Spleen (tissue), 11 donors: Measurements from ENCODE around the gene BMF. TPM values are rescaled to one million over a fixed set of nuclear protein-coding genes. Genes with fewer than 3 reads are reported as not detected.

Source experiments
- DNase-seq: peaks from one replicate; pipeline ENCODE4 v3.0.0-alpha.2; 2020
- H3K27ac ChIP-seq, 8 donors: fragments of 200-600 bp; sonication (generic) in 7 of 8; 1 replicate in 4 of 8; 2 replicates in 4 of 8; pipeline versions ENCODE4 v1.5.0 to v1.8.0; 2016 to 2021; ENCODE audit warnings: inconsistent platforms in 4 of 8, mild to moderate bottlenecking in 4 of 8, moderate library complexity in 1 of 8
- H3K27me3 ChIP-seq, 7 donors: fragments of 200-600 bp; sonication (generic) in 6 of 7; replicated peaks in 1 of 7; 1 replicate in 4 of 7; 2 replicates in 3 of 7; pipeline versions ENCODE4 v1.5.0 to v1.8.0; 2016 to 2021; ENCODE audit warnings: inconsistent platforms in 3 of 7, mild to moderate bottlenecking in 1 of 7
- H3K36me3 ChIP-seq, 6 donors: fragments of 200-600 bp; sonication (generic) in 5 of 6; 1 replicate in 4 of 6; 2 replicates in 2 of 6; pipeline versions ENCODE4 v1.5.0 to v1.8.0; 2016 to 2021; ENCODE audit warnings: inconsistent platforms in 2 of 6
- H3K4me1 ChIP-seq, 6 donors: fragments of 200-600 bp; sonication (generic) in 5 of 6; 1 replicate in 3 of 6; 2 replicates in 3 of 6; pipeline versions ENCODE4 v1.5.0 to v1.8.0; 2016 to 2021; ENCODE audit warnings: inconsistent platforms in 3 of 6
- H3K4me3 ChIP-seq, 8 donors: fragments of 200-600 bp; sonication (generic) in 7 of 8; 1 replicate in 4 of 8; 2 replicates in 4 of 8; pipeline versions ENCODE4 v1.5.0 to v1.8.0; 2016 to 2021; ENCODE audit warnings: inconsistent platforms in 4 of 8, mild to moderate bottlenecking in 4 of 8, moderate library complexity in 2 of 8
- H3K9me3 ChIP-seq, 8 donors: fragments of 200-600 bp; sonication (generic) in 7 of 8; 1 replicate in 4 of 8; 2 replicates in 4 of 8; pipeline versions ENCODE4 v1.5.0 to v1.8.0; 2016 to 2021; ENCODE audit warnings: inconsistent platforms in 4 of 8
- CTCF ChIP-seq, 11 experiments: fragments of 200-600 bp in 7 of 11; fragments of 450-650 bp in 4 of 11; sonication (generic) in 4 of 11; IDR thresholded peaks in 8 of 11; conservative IDR thresholded peaks in 3 of 11; 1 replicate in 7 of 11; 2 replicates in 4 of 11; pipeline versions ENCODE4 v1.4.0 to v1.8.0; 2016 to 2021; ENCODE audit warnings: antibody characterized with exemption in 11 of 11, inconsistent platforms in 4 of 11, mild to moderate bottlenecking in 1 of 11
- POLR2A ChIP-seq, 3 donors: fragments of 450-650 bp; IDR thresholded peaks; one replicate each; pipeline ENCODE4 v1.5.1; 2017; ENCODE audit warnings: antibody characterized with exemption in 3 of 3, mild to moderate bottlenecking in 1 of 3
- POLR2AphosphoS5 ChIP-seq, 3 donors: sonication (generic); formaldehyde crosslinking; IDR thresholded peaks; one replicate each; pipeline ENCODE4 v1.5.1; 2017; ENCODE audit warnings: antibody characterized with exemption in 3 of 3
- WGBS, 5 donors: extraction: QIAGEN DNeasy Blood & Tissue Kit in 3 of 5; methylation state at CpG; one replicate each; pipeline versions ENCODE4 v1.1.5 to v1.1.7; 2013 to 2018; 5-methylcytosine and 5-hydroxymethylcytosine counted together
- intact Hi-C: fragments of 100-400 bp; cut with DNase I; formaldehyde crosslinking; loops from one replicate; pipeline ENCODE4 v1.15.0; 2023; ENCODE audit warnings: low total_unique reads
- polyA plus RNA-seq, 3 donors: library from polyadenylated mRNA; stranded (reverse); fragments of 200-250 nt; gene quantifications; one replicate each; pipeline ENCODE4 v1.2.1, GENCODE V29; 2013
- total RNA-seq, 7 donors: library from RNA; depleted of rRNA in 3 of 7; stranded (reverse); fragments of >200 nt in 3 of 7; fragmentation: NEBNext Ultra II Directional in 4 of 7; extraction: Animal tissue kit (Norgen Biotek cat#: 25700) in 4 of 7; gene quantifications; one replicate each; pipeline versions ENCODE4 v1.1.0 to v1.2.1, GENCODE V29; 2016 to 2021
- donor health status: healthy with polysubstance abuse.
- donor health status: DM: no; HTN: no; CAD: no; lungs with moderate emphysema.
- donor health status: DM: no; HTN: no; CAD: no.
- donor health status: Bipolar disorder and iron deficiency.
- donor health status: healthy.
- donor health status: DM: no; HTN: no; CAD: no.
- donor health status: DM: yes; HTN: yes; CAD: no.

The BMF gene
- total and polyA plus RNA-seq, 10 donors: 16.9 to 77.9 (median 33.3) TPM

GRCh38 chr15:40046721-40047414 lies 61.8 kb downstream of the BMF start:
- Histone ChIP-seq H3K4me3 (no peak overlapping the region), H3K4me1 (peaks cover 33 to 72% (median 57%) of the 10 kb centered on the region in 6 donors), H3K27me3 (no peaks in the 10 kb centered on the region), H3K9me3 (no peaks in the 10 kb centered on the region), H3K27ac (peak overlapping the region; percentile 49 to 88 (median 73)), H3K36me3 (no peaks in the 10 kb centered on the region)
- TF ChIP-seq POLR2A (IDR thresholded peaks at IDR 0.05): no peak
- TF ChIP-seq POLR2AphosphoS5 (IDR thresholded peaks at IDR 0.05): no peak
- TF ChIP-seq CTCF (IDR thresholded peaks at IDR 0.05 in 8 of 11, conservative IDR thresholded peaks at IDR 0.05 in 3 of 11): no peak
- DNase-seq: peak; percentile 19
- 51 to 74% (median 62%) methylated on average over 4 to 5 of the region's 5 CpGs for WGBS, 5 donors
- intact Hi-C loops: loop anchor here (5.0 kb wide), 2 partner anchors 55 to 230 kb away; no protein-coding TSS in a partner anchor

GRCh38 chr15:40045572-40046217 lies 63.0 kb downstream of the BMF start:
- intact Hi-C loops: loop anchor here (2.0 to 5.0 kb wide), 3 partner anchors 57 to 232 kb away; no protein-coding TSS in a partner anchor

GRCh38 chr15:40044717-40045571 lies 63.7 kb downstream of the BMF start:
- Histone ChIP-seq H3K4me3 (peak overlapping the region in 2 of 8 donors; percentile 4 to 29), H3K27ac (peak overlapping the region; percentile 10 to 88 (median 56)), H3K9me3 (no peaks in the 10 kb centered on the region), H3K36me3 (no peaks in the 10 kb centered on the region), H3K27me3 (no peaks in the 10 kb centered on the region), H3K4me1 (peaks cover 37 to 72% (median 65%) of the 10 kb centered on the region in 6 donors)
- peak; percentile 97 for DNase-seq
- intact Hi-C loops: loop anchor here (2.0 to 5.0 kb wide), 3 partner anchors 57 to 232 kb away; no protein-coding TSS in a partner anchor
- 2 to 5% (median 4%) methylated on average over 22 of the region's 22 CpGs for WGBS, 5 donors
- TF ChIP-seq CTCF (IDR thresholded peaks at IDR 0.05 in 8 of 11, conservative IDR thresholded peaks at IDR 0.05 in 3 of 11) (peak; percentile 81 to 96 (median 92)), POLR2AphosphoS5 (IDR thresholded peaks at IDR 0.05) (peak; percentile 77 to 85 (median 81)), POLR2A (IDR thresholded peaks at IDR 0.05) (no peak)

More at GRCh38 chr15:40045572-40046217, 63.0 kb downstream of the BMF start:
- WGBS, 5 donors: 76 to 90% (median 85%) methylated on average over 6 of the region's 6 CpGs
- H3K27me3 ChIP-seq: no peaks in the 10 kb centered on the region
- no peaks in the 10 kb centered on the region for H3K36me3 ChIP-seq
- peak overlapping the region in 1 of 8 donors; percentile 29 for H3K4me3 ChIP-seq
- no peaks in the 10 kb centered on the region for H3K9me3 ChIP-seq
- DNase-seq: peak; percentile 68
- H3K27ac ChIP-seq: peak overlapping the region in 7 of 8 donors; percentile 10 to 88 (median 61)
- no peak for TF ChIP-seq CTCF (IDR thresholded peaks at IDR 0.05 in 8 of 11, conservative IDR thresholded peaks at IDR 0.05 in 3 of 11)
- TF ChIP-seq POLR2A (IDR thresholded peaks at IDR 0.05): no peak
- TF ChIP-seq POLR2AphosphoS5 (IDR thresholded peaks at IDR 0.05): no peak
- peaks cover 33 to 67% (median 59%) of the 10 kb centered on the region in 6 donors for H3K4me1 ChIP-seq
